Fibroblast of the conjunctiva (primary cell): ENCODE data around the gene PPP1R1B.
A peak's percentile ranks its signal among the peaks of the same experiment; 100 is the strongest.

ENCODE experiments used
- DNase-seq: peaks from one replicate; pipeline ENCODE4 v3.0.0-alpha.2; 2010; ENCODE audit warnings: low read depth

Gene PPP1R1B

DNA sequence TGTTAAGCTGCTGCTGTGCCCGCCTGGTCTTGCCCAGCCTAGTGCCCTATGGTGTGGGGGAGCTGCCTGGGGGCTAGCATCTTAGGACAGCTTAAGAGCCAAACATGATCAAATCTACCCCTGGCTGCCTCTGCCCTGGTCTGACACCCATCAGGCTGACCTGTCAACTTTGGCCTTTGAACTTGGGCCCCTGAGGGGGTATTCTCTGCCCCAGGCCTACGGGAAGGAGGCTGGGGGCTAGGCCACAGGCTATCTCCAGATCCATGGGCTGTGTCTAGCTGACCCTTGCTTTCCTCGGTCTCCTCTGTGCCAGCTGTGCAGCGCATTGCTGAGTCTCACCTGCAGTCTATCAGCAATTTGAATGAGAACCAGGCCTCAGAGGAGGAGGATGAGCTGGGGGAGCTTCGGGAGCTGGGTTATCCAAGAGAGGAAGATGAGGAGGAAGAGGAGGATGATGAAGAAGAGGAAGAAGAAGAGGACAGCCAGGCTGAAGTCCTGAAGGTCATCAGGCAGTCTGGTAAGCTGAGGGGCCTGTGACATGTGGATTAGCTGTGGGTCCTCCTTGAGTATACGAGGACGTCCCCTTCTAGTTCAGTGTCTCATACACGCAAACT, 6.9 kb downstream of the PPP1R1B start:
- no peak for DNase-seq

DNA sequence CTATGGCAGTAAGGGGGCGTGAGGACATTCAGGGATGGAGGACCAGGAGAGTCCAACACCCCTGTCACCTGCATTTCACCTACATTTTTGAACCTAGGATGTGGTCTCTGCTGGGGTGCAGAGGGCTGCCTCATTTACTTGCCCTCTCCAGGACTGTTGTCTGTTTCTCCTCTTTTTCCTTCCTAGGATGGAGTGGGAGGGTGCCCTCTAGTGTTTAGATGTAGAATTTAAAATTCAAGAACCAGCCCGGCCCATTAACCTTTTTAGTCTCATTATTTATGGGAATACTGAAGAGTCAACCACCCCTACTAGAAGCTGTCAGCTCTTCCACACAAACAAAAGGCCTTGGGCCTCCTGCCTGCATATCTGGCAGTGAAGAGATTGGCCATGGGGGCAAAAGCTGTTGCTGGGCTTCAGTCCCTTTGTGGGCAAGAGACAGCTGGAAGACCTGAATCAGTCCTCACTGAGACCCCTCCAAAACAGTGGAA, 7.7 kb downstream of the PPP1R1B start:
- no peak for DNase-seq

DNA sequence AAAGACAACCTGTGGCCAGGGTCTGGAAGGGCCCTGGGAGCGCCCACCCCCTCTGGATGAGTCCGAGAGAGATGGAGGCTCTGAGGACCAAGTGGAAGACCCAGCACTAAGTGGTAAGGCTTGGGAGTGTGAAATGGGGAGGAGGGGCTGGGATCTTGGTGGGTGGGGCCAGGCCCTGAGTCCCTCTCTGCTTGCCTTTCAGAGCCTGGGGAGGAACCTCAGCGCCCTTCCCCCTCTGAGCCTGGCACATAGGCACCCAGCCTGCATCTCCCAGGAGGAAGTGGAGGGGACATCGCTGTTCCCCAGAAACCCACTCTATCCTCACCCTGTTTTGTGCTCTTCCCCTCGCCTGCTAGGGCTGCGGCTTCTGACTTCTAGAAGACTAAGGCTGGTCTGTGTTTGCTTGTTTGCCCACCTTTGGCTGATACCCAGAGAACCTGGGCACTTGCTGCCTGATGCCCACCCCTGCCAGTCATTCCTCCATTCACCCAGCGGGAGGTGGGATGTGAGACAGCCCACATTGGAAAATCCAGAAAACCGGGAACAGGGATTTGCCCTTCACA, 8.9 kb downstream of the PPP1R1B start:
- no peak for DNase-seq

DNA sequence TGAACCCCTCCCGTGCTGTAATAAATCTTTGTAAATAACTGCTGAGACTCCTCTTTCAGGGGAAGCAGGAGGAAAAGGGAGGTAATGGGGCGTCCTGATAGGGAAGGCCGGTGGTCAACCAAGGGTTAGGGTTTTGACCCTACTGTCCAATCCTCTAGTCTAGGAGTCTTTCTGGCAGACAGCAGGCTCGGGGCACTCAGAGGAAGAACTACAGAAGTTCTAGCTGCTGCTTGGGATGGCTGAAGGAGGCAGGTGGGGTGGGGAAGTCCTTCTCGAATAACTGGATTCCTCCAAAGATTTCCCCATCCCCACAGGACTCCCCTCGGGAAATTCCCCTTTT, 9.8 kb downstream of the PPP1R1B start:
- DNase-seq = no peak

- peak; percentile 70 for DNase-seq
Measured at GRCh38 chr17:39636927-39637736, 10.4 kb downstream of the PPP1R1B start, which contains the start of gene STARD3. Gene STARD3, plus strand, starts transcription at chr17:39637144. Its CDS starts 16,388 bp downstream, at chr17:39653532.

- no peak for DNase-seq
Measured at GRCh38 chr17:39638317-39638716, 11.6 kb downstream of the PPP1R1B start.

- no peak for DNase-seq
Measured at GRCh38 chr17:39639043-39639442, 12.3 kb downstream of the PPP1R1B start.

DNA sequence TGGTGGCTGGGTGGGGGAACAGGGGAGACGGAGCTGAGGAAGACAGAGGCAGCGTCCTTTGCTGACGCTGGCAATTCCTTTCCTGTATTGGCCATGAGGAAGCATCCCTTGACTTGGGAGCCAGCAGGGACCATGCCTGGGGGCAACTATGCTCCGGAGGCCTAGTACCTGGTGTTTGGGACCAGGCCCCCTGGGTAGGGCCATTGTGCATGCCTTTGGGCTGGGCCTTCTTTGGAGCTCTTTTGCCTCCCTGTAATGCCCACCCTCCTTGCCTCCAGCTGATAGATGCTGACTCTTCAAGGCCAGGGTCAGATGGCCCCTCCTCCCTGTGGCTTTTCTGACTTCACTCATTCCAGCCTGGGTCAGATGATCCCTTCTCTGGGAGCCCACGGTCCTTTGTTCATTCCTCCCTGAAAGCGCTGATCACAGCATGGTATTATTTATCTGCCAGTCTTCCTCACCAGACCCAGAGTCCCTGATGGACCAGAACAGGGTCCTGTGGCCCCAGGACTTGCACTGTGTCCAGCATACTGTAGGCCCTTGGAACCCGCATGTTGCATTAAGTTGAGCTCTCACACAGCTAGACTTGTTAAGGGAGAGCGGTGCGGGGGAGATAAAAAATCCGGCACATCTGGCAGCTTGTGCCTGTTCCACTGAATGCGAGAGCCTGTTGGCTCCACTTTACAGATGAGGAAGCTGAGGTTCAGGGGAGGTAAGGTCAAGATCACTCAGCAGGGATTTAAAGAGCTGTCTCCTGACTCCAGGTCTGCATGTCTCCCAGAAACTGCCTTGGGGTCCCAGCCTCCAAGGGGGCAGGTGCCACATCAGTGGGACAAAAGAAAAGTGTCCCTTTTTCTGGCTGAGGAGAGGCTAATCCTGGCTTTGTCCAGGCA, 13.1 kb downstream of the PPP1R1B start:
- DNase-seq = no peak

DNA sequence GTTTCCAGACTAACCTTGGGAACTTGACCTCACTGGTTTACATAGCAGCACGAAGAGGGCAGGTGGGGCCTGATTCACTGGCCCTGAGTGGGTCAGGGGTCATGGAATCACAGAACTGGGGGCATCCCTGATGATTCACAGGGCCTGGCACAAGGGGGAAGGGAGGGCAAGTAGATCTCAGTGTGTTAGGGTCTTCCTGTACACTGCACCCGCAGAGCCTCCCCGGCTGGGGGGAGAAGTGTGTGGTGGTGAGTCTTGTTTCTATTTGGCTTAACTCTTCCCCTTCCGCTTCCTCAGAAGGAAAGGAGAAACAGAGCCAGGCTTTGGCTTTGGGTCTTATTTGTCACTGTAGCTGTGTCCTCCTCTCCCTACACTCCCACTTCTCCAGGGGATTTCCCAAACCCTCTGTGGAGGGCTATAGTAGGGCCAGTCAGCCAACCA, 13.9 kb downstream of the PPP1R1B start:
- no peak for DNase-seq

GRCh38 chr17:39641097-39641496, 14.3 kb downstream of the PPP1R1B start:
- DNase-seq = no peak

DNA sequence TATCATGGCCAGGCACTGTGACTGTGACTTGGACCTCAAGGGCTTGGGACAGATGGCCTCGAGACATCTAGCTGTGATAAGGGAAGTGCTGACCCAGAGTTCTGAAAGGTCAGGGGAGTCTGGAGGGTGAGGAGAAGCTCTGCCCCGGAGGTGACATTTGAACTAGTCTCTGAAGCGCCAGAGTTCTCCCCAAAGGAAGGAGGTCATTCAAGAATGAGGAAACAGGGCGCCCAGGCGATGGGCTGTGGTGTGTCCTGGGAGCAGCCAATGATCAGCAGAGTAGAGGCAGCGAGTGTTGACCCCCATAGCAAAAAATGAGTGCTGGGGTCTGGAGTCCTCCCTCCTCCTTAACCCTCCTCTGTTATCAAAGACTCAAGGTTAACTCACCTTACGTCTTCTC, 15.1 kb downstream of the PPP1R1B start:
- no peak for DNase-seq

GRCh38 chr17:39642291-39643074, 15.7 kb downstream of the PPP1R1B start:
- no peak for DNase-seq

- no peak for DNase-seq
Measured at GRCh38 chr17:39643271-39643670, 16.5 kb downstream of the PPP1R1B start.

GRCh38 chr17:39647256-39647655, 20.5 kb downstream of the PPP1R1B start:
- no peak for DNase-seq

GRCh38 chr17:39648616-39649366, 22.0 kb downstream of the PPP1R1B start:
- DNase-seq = no peak

GRCh38 chr17:39650121-39650579, 23.4 kb downstream of the PPP1R1B start:
- DNase-seq = no peak

- no peak for DNase-seq
Measured at GRCh38 chr17:39651923-39652586, 25.3 kb downstream of the PPP1R1B start.

GRCh38 chr17:39652587-39653315, 26.0 kb downstream of the PPP1R1B start:
- no peak for DNase-seq

DNA sequence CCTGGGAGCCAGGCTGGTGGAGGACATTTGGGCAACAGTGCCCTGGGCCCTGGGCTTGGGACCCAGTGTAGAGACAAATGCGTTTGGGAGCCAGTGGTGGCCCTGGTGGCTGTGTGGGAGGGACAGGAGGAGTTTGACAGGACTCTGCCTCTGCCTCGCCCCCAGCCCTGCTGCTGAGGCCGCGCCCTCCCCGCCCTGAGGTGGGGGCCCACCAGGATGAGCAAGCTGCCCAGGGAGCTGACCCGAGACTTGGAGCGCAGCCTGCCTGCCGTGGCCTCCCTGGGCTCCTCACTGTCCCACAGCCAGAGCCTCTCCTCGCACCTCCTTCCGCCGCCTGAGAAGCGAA, 26.5 kb downstream of the PPP1R1B start:
- DNase-seq = no peak
